GM21447 (cell line): ENCODE data around the gene RASA2.
"Not testable (repeated sequence)": the region's sequence is repeated elsewhere in the genome, so short reads cannot be mapped to it uniquely, and the experiment has no call there.

Source experiments
- ATAC-seq: cut with Tn5 transposase; IDR thresholded peaks from one replicate; pipeline ENCODE4 v1.9.1; 2021; ENCODE audit not compliant: unreplicated experiment

The RASA2 gene

DNA sequence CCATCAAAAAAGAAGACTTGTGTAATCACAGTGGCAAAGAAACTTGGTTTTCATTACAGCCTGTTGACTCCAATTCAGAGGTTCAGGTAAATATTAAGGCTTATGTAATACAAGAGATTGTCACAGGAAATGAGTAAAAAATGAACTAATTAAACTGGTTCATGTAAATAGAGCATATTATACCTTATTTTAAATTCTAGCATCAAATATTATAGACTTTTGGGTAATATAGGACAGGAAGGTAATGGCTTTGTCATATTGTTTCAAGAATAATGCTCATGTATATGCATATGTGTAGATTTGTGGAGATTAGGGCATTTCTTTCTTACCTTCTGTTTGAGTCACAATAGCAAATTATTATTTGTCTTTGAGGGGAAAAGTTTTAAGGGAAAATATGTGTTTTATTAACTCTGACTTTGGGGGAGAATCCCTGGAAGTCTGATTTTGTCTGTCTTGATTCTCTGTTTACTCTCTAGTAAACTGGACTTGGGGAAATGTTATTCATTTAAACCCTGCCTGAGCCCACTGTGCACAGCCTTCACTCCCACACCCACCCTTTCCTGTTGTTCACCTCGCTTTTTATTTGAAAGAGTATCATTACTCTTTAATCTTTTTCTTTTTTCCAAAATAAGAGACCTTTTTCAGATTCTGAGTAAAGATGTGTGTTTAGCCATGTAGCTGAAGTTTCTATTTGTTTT is 43.0 kb downstream of the RASA2 start:
- no peak for ATAC-seq

DNA sequence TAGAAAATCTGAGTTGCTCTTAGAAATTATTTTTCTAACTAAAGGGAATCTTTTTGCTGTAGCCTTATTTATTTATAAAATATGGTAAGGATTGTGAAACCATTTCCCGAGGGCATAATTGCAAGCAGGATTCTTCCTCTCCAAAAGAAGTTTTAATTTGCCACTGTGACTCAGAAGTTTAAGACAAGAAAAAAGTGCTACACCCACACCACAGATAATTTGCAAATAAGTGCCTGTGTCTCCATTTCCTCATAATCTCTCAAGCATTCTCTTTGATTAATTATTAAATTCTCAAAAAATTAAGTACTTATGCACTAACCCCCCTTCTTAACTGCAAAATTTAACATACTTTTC is 43.6 kb downstream of the RASA2 start:
- ATAC-seq: no peak

DNA sequence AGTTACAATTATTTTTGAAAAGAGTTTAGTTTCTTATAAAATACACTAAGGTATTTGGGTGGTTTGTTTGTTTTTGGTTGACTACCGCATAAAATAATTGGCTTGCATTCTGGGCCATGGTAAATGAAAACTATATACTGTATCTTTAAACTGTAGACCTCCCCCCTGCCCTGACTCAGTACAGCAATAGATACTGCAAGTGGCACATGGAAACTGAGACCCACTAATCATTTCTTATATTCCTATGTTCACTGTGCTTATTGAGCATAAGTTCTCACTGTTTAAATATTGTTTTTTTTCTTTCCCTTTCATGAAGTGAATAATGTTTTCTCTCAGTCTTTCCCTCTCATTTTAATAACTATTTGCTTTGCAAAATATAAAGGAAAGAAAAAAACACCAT is 45.8 kb downstream of the RASA2 start:
- ATAC-seq: no peak

DNA sequence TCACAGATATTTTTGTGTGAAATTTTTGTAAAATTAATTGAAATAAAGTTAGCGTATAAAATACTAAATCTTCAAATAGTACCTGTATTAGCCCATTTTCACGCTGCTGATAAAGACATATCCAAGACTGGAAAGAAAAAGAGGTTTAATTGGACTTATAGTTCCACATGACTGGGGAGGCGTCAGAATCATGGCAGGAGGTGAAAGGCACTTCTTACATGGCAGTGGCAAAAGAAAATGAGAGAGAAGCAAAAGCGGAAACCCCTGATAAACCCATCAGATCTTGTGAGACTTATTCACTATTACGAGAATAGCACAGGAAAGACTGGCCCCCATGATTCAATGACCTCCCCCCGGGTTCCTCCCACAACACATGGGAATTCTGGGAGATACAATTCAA is 49.2 kb downstream of the RASA2 start:
- not testable (repeated sequence) for ATAC-seq

DNA sequence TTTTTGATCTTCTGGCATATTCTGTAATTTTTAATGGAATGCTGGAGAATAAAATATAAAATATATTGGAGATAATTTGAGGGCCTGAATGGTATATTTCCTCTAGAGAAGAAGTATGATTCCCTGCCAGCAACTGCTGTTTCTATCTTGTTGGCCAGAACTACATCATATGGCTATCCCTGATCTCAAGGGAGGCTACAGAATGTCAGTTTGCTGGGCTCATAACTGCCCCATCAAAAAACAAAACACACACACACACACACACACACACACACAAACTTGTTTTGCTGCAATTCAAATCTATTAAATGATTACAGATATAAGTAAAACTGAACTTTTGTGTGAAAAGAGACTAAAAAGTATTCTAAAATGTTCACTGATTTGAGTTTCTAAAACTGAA is 51.0 kb downstream of the RASA2 start:
- ATAC-seq: no peak

DNA sequence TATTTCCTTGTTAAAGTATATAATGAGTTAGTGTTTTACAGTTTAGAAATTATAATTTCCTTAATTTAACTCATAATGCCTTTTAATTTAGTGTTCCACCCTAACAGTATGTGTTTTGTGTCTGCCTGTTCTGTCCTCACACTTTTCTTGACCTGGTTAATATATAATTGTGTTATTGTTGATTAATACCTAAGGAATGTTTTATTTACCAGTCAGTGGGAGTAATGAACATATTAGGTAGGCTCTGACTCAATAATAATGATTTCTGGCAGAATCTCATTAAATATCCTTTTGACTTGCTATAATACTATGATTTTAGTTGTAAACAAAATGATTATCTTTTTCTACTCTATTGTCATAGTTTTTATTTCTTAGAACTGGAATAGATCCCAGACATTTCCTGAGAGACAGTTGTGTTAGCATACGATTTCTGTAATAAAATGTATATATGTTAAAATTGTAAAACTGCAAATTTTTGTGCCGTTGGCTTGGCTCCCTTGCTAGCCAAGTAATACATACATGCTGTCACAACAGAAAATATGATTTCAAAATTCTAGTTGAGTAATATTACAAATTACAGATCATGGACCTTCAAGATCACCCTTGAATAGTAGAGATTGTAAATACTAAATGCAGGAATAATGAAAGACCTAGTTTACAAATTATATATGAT is 51.9 kb downstream of the RASA2 start:
- no peak for ATAC-seq

DNA sequence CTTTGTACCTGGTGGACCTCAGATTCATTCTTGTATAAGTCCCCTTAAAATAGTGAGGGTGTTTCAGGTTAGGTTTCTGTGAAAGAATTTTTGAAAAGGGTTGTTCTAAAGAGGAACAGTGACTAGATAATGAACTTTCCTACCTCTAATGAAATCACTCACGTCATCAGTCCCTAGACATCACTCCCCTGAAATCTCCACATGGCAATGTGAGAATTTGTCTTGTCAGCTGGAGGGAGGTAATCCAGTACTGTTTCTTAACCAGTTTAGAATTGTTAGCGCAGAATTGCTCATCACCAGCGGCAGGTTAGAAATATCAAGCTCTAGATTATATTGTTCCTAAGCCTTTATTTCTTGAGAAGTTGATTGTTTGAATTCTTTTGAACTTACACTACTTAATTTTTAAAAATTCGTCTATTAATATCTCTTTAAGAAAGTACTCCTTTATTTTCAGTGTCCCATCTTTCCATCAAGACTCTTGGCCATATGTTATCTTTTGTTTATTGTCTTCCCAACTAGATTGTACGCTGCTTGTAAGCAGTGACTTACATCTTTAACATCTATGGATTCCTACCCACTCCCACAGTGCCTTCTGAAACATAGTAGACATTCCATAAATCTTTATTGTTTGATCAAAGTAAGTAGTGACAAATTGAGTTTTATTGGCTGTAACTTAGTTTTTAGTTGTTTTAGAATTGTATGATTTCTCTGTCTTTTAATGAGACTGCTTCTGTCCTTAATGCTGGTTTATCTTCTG is 52.8 kb downstream of the RASA2 start:
- ATAC-seq: no peak

DNA sequence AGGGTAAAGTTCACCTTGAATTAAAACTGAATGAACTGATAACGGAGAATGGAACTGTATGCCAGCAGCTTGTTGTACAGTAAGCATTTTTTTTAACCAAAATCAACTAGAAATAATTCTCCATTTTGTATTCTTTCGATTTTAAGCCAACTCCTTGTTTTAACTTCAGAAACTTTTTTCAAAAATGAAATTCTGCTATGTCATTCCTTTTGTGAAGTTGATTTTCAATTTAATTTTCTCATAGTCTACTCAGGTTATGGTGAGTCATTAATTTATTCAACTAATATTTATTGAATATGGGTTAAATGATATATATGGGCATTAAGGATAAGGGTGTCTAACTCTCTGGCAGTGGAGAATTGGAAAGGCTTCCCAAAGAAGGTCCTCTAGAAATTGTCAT is 53.7 kb downstream of the RASA2 start:
- ATAC-seq: no peak

DNA sequence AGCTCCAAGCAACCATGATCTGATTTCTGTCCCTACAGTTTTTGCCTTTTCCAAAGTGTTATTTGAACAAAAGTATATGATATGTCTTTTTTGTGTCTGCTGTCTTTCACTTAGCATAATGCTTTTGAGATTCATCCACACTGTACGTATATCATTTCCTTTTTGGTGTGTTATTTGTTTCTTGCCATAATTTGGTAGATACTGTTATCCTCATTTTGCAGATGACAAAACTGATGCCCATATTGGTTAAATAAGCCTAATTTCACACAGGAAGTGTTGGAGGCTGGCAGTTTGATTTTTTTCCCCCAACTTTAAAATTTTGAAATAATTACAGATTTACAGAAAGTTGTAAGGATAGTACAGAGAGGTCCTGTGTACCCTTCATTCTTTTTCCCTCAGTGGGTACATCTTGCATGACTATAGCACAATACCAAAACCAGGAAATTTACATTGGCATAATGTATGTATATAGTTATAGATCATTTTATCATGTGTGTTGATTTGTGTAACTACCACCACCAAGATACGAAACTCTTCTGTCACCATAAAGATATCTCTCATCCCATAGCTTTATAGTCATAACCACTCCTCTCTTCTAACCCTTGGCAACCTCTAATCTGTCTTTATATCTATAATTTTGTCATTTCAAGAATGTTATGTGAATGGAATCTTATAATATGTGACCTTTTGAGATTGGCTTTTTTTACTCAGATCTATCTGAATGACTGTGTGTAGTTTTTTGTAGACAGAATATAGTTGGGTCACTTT is 55.6 kb downstream of the RASA2 start:
- no peak for ATAC-seq

DNA sequence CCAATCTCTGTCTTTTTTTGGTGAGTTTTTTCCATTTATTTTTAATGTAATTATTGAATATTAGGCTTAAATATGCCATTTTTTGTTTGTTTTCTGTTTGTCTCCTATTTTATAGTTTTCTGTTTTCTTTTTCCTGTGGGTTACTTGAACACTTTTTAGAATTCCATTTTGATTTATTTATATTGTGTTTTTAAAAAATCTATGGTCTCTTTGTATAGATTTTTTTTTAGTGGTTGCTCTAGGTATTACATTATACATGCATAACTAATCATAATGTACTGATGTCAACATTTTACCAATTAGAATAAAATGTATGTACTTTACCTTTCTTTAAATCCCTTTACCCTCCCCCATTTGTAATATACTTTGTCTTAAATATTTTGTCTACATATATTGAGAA is 56.2 kb downstream of the RASA2 start:
- ATAC-seq: no peak

DNA sequence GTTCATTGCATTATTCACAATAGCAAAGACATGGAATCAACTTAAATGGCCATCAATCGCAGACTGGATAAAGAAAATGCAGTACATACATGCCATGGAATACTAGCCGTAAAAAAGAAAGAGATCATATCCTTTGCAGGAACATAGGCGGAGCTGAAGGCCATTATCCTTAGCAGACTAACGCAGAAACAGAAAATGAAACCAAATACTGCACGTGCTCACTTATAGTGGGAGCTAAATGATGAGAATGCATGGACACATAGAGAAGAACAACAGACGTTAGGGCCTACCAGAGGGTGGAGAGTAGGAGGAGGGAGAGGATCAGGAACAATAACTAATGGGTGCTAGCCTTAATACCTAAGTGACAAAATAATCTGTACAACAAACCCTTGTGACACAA is 57.9 kb downstream of the RASA2 start:
- no peak for ATAC-seq

DNA sequence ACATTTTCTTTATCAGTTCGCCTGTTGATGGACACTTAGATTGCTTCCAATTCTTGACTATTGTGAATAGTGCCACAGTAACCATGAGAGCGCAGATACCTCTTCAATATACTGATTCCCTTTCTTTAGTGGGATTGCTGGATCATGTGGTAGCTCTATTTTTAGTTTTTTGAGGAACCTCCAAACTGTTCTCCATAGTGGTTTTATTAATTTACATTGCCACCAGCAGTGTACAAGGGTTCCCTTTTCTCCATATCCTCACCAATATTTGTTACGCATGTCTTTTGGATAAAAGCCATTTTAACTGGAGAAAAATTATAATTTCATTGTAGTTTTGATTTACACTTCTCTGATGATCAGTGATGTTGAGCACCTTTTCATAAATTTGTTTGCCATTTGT is 59.3 kb downstream of the RASA2 start:
- ATAC-seq: no peak

DNA sequence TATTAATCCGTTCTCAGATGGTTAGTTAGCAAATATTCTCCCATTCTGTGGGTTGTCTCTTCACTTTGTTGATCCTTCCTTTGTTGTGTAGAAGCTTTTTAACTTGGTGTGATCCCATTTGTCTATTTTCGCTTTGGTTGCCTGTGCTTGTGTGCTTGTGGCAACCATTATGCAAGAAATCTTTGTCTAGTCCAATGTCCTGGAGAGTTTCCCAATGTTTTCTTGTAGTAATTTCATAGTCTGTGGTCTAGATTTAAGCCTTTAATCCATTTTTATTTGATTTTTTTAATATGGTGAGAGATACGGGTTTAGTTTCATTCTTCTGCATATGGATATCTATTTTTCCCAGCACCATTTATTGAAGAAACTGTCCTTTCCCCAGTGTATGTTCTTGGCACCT is 59.8 kb downstream of the RASA2 start:
- no peak for ATAC-seq

DNA sequence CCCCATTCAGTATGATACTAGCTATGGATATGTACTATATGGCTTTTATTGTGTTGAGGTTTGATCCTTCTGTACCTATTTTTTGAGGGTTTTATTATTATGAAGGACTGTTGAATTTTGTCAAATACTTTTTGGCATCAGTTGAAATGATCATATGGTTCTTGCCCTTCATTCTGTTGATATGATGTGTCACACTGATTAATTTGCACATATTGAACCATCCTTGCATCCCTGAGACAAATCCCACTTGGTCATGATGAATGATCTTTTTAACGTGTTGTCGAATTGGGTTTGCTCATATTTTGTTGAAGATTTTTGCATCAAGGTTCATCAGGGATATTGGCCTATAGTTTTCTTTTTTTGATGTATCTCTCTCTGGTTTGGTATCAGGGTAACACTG is 61.0 kb downstream of the RASA2 start:
- ATAC-seq: no peak

DNA sequence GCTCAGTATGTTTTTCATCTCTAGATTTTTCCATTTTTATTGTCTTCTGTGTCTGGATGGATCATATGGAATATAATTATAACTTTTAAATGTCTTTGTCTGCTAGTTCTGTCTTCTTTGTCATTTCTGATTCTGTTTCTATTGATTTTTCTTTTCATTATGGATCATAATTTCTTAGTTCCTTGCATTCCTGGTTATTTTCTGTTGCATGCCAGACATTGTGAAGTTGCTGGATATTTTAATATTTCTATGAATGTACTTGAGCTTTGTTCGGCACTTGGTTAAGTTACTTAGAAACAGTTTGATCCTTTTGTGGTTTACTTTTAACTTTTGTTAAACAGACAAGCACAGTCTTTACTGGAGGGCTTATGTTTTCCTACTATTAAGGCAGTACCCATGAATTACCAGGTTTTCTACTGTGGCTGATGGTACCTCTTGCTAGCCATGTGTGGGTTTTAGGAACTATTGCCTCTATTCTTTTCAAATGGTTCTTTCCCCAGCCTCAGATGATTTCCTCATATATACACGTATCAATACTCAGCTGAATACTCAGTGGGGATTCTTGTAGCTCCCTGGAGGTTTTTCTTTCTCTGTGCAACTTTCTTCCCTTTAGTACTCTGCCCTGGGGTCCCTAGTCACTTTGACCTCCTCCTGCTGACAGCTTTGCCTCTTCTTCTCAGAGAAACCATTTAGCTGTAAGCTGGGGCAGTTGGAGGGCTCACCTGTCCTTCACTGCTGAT is 64.3 kb downstream of the RASA2 start:
- ATAC-seq: no peak

DNA sequence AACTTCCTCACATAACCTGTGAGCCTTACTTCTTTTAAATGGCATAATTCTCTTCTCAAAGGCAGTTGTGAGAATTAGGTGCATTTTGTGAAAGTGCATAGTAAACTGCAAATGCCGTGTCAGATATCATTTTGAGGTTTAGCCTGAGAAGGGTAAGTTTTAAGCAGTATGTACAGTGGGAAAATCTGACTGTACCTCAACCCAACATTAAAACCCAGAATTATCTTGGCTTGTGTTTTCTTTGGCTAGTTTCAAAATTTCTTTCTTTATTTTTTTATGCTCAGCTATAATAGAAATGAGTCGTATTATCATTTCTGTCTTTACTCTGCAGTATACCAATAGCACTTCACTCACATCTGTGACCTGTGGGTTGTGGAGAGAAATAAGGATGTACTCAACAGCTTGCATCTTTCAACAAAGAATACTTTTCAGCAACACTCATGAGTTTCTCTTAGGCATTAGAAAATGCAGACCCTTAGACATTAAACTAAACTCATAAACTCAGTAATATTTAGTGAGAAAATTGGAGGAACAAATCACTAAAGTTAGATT is 65.7 kb downstream of the RASA2 start:
- ATAC-seq: no peak

DNA sequence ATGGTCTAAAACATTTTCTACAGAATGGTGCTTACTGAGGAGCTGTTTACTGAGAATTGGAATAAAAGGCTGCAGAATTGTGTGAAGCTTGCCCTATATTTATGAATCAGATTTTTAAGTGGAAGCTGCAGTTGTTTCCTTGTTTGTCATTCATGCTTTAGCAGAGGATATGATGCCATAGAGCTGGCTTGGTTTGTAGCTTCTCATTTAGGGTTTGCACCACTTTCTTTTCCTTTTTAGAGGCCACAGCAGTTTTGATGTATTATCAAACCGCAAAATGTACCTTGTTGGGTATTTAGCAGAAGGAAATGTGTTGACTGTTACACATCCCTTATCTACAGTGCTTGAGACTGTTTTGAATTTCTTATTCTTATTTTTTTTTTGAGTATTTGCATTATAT is 66.2 kb downstream of the RASA2 start:
- no peak for ATAC-seq

DNA sequence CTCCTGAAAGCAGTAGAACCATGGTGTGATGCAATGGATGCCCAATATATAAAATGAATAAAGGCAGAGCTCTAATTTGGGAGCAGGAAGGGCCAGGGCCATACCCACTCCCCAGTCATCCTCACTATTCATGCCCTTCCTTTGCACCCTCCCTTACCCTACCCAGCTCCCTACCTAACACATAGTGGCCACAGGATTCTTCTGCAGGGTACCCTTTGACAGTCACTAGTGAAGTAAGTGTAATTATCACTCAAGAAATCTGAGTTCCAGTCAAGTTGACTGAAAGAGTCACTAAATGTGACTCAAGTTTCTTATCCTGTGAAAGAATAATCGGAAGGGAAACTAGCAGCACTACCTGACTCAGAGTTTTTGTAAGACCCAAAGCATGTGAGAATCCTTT is 69.2 kb downstream of the RASA2 start:
- no peak for ATAC-seq

DNA sequence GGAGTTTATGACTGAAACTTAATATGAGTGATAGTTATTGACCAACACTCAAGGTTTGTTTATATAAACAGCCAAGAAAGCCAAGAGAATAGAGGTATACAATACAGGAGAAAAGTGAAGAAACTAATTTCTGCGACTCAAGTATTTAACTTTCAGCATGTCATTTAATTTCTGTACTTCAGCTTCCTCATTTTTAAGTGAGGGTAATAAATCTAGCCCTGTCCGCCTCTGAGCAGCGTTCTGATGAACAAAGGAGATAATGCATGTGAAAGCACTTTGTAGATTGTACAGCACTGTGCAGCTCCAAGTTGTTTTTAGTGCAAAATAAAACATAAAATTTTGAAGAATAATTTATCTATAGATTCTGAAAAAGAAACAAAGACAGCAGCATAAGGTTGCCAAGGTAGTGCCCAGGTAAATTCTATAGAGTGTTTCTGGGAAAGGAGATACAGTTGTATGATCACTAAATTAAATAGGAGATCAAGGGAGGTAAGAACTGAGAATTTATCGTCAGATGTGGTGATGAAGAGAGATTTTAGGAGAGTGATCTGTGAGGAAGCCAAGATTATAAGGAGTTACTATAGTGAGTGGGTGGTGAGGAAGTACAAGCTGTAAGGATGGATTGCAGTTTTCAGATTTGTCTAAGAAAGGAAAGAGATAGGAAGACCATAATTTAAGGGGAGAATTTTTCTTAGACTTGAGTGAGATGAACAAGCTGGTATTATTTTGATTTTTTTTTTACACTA is 71.3 kb downstream of the RASA2 start:
- no peak for ATAC-seq
